Uterus (tissue), 4 donors: ENCODE measurements around the gene FAM117A. TPM values are rescaled to one million over a fixed set of nuclear protein-coding genes. Genes with fewer than 3 reads are reported as not detected.

Source experiments
- DNase-seq, 2 donors: peaks; one replicate each; pipeline ENCODE4 v3.0.0-alpha.2; 2019 to 2020
- H3K27ac ChIP-seq, 2 donors: fragments of 200-600 bp; sonication (generic); 1 replicate in 1 of 2; 2 replicates in 1 of 2; pipeline ENCODE4 v1.5.1; 2016 to 2018
- H3K27me3 ChIP-seq, 2 donors: fragments of 200-600 bp; sonication (generic); one replicate each; pipeline ENCODE4 v1.5.1; 2018 to 2019; ENCODE audit warnings: control low read depth in 1 of 2
- H3K36me3 ChIP-seq, 2 donors: fragments of 200-600 bp; sonication (generic); one replicate each; pipeline ENCODE4 v1.5.1; 2019; ENCODE audit warnings: control low read depth in 1 of 2
- H3K4me1 ChIP-seq, 2 donors: fragments of 200-600 bp; sonication (generic); one replicate each; pipeline ENCODE4 v1.5.1; 2018 to 2019; ENCODE audit warnings: control low read depth in 1 of 2
- H3K4me3 ChIP-seq, 2 donors: fragments of 200-600 bp; sonication (generic); 1 replicate in 1 of 2; 2 replicates in 1 of 2; pipeline ENCODE4 v1.5.1; 2018 to 2019; ENCODE audit warnings: mild to moderate bottlenecking in 1 of 2
- H3K9me3 ChIP-seq, 2 donors: fragments of 200-600 bp; sonication (generic); one replicate each; pipeline ENCODE4 v1.5.1; 2019; ENCODE audit warnings: control low read depth in 1 of 2
- CTCF ChIP-seq, 4 experiments: fragments of 200-600 bp in 2 of 4; fragments of 450-650 bp in 2 of 4; sonication (generic) in 2 of 4; IDR thresholded peaks; one replicate each; pipeline ENCODE4 v1.5.1; 2016 to 2019; ENCODE audit warnings: antibody characterized with exemption in 4 of 4, mild to moderate bottlenecking in 2 of 4, moderate library complexity in 1 of 4
- POLR2A ChIP-seq, 2 donors: fragments of 450-650 bp; IDR thresholded peaks; one replicate each; pipeline ENCODE4 v1.6.1; 2016; ENCODE audit warnings: antibody characterized with exemption in 2 of 2, mild to moderate bottlenecking in 1 of 2, moderate library complexity in 1 of 2
- intact Hi-C: fragments of 100-400 bp; cut with DNase I; formaldehyde crosslinking; loops from one replicate; pipeline ENCODE4 v1.15.1; 2023; ENCODE audit warnings: low total_unique reads
- total RNA-seq, 4 donors: library from RNA; depleted of rRNA in 3 of 4; stranded (reverse); fragments of >200 nt in 3 of 4; gene quantifications; one replicate each; pipeline versions ENCODE4 v1.1.0 to v1.2.4, GENCODE V29; 2014 to 2023
- donor health status: DM: yes; HTN: yes; CAD: no.

Gene FAM117A
- total RNA-seq, 4 donors from 2014 or later, result 2.6 to 40.2 (median 19.5) TPM

GRCh38 chr17:49670641-49671040 lies 93.3 kb downstream of the FAM117A start:
- peaks cover 4 to 6% of the 10 kb centered on the region in 2 donors for H3K4me1 ChIP-seq
- H3K9me3 ChIP-seq, result no peaks in the 10 kb centered on the region
- intact Hi-C loops, result no loop called here
- peak overlapping the region; percentile 37 to 71 for H3K27ac ChIP-seq
- H3K4me3 ChIP-seq, result no peak overlapping the region
- no peak for DNase-seq
- no peaks in the 10 kb centered on the region for H3K36me3 ChIP-seq
- TF ChIP-seq POLR2A (IDR thresholded peaks at IDR 0.05), result no peak
- no peak for TF ChIP-seq CTCF (IDR thresholded peaks at IDR 0.05)
- no peaks in the 10 kb centered on the region for H3K27me3 ChIP-seq

- intact Hi-C loops, result no loop called here
- Histone ChIP-seq H3K4me1 (peaks cover 0 to 4% of the 10 kb centered on the region in 2 donors), H3K27me3 (no peaks in the 10 kb centered on the region), H3K4me3 (no peak overlapping the region), H3K27ac (peak overlapping the region; percentile 37 to 71), H3K9me3 (no peaks in the 10 kb centered on the region), H3K36me3 (no peaks in the 10 kb centered on the region)
- DNase-seq, result no peak
- TF ChIP-seq POLR2A (IDR thresholded peaks at IDR 0.05) (no peak), CTCF (IDR thresholded peaks at IDR 0.05) (no peak)
These were observed 93.9 kb downstream of the FAM117A start for GRCh38 chr17:49670002-49670401.

GRCh38 chr17:49667854-49668253 lies 96.1 kb downstream of the FAM117A start:
- Histone ChIP-seq H3K4me3 (no peak overlapping the region), H3K27me3 (no peaks in the 10 kb centered on the region), H3K4me1 (peaks cover 0 to 3% of the 10 kb centered on the region in 2 donors), H3K36me3 (no peaks in the 10 kb centered on the region), H3K9me3 (no peaks in the 10 kb centered on the region), H3K27ac (no peak overlapping the region)
- DNase-seq, result no peak
- intact Hi-C loops, result no loop called here
- TF ChIP-seq CTCF (IDR thresholded peaks at IDR 0.05) (no peak), POLR2A (IDR thresholded peaks at IDR 0.05) (no peak)

GRCh38 chr17:49664706-49665211 lies 99.2 kb downstream of the FAM117A start:
- peak overlapping the region in 1 of 2 donors; percentile 21 for H3K27ac ChIP-seq
- TF ChIP-seq POLR2A (IDR thresholded peaks at IDR 0.05), result no peak
- TF ChIP-seq CTCF (IDR thresholded peaks at IDR 0.05), result no peak
- peaks cover 0 to 3% of the 10 kb centered on the region in 2 donors for H3K4me1 ChIP-seq
- no peak overlapping the region for H3K4me3 ChIP-seq
- H3K36me3 ChIP-seq, result no peaks in the 10 kb centered on the region
- no peaks in the 10 kb centered on the region for H3K9me3 ChIP-seq
- intact Hi-C loops, result no loop called here
- DNase-seq, result no peak
- no peaks in the 10 kb centered on the region for H3K27me3 ChIP-seq

Other genes starting within 250 kb of the FAM117A start
- gene NXPH3, start 188.3 kb downstream of the FAM117A start, total RNA-seq, result 10 to 100 TPM in 2 of 4 donors, 1 to 10 TPM in 2; 5.8 to 24.3 (median 9.0) TPM
- gene SPOP, start 86.0 kb downstream of the FAM117A start, total RNA-seq, result 100 to 1,000 TPM in 2 of 4 donors, 10 to 100 TPM in 2; 44.3 to 147 (median 99.0) TPM
- 10 to 100 TPM; 23.6 to 49.1 (median 36.3) TPM for gene SLC35B1, start 56.2 kb downstream of the FAM117A start, total RNA-seq
- 100 to 1,000 TPM in 1 of 4 donors, 10 to 100 TPM in 3; 16.8 to 117 (median 40.8) TPM for gene KAT7, start 24.6 kb upstream of the FAM117A start, total RNA-seq
- gene TAC4, start 83.9 kb upstream of the FAM117A start, total RNA-seq, result 1 to 10 TPM in 1 of 4 donors, not detected in 3; 1.3 TPM
- gene DLX4, start 205.1 kb upstream of the FAM117A start, total RNA-seq, result not detected
- under 1 TPM in 1 of 4 donors, not detected in 3; 0.28 TPM for gene DLX3, start 231.1 kb upstream of the FAM117A start, total RNA-seq